PFSK-1 (cell line): Measurements from ENCODE around the gene WNK2.

Experiments used
- FOXP2 ChIP-seq: optimal IDR thresholded peaks from 2 replicates; pipeline ENCODE3; 2011; ENCODE audit warnings: borderline replicate concordance, control low read depth, inconsistent platforms; ENCODE audit not compliant: insufficient read depth; ENCODE audit errors: extremely low read length, extremely low read depth
- POLR2AphosphoS5 ChIP-seq: IDR thresholded peaks from 2 replicates; pipeline ENCODE4 v1.6.1; 2012; ENCODE audit warnings: low read depth, mild to moderate bottlenecking, control low read depth, low read length, moderate library complexity
- REST ChIP-seq, 2 experiments: IDR thresholded peaks; 2 replicates each; pipeline versions ENCODE4 v1.6.1 to v1.8.0; 2011 to 2012; ENCODE audit warnings: low read depth in 2 of 2, low read length in 2 of 2, control low read depth in 1 of 2, inconsistent platforms in 1 of 2, mild to moderate bottlenecking in 1 of 2, moderate library complexity in 1 of 2; ENCODE audit not compliant: insufficient read depth in 1 of 2
- SIN3A ChIP-seq: IDR thresholded peaks from 2 replicates; pipeline ENCODE4 v1.6.1; 2012; ENCODE audit warnings: mild to moderate bottlenecking, low read length, moderate library complexity, borderline replicate concordance; ENCODE audit not compliant: insufficient read depth
- TAF1 ChIP-seq: IDR thresholded peaks from 2 replicates; pipeline ENCODE4 v1.6.1; 2012; ENCODE audit warnings: low read length, control low read depth, borderline replicate concordance; ENCODE audit not compliant: insufficient read depth

- TF ChIP-seq POLR2AphosphoS5: no peak
- TF ChIP-seq REST (IDR thresholded peaks at IDR 0.05; ENCODE audit: insufficient read depth in 1 of 2, low read depth in 2 of 2, low read length in 2 of 2): no peak
- no peak for TF ChIP-seq TAF1
- no peak for TF ChIP-seq SIN3A
- no peak for TF ChIP-seq FOXP2
These were observed 71.0 kb downstream of the WNK2 start for GRCh38 chr9:93254806-93255493.
